PC-9 (cell line): Measurements from ENCODE around the gene SLC4A2. TPM values are rescaled to one million over a fixed set of nuclear protein-coding genes. Genes with fewer than 3 reads are reported as not detected.

Experiments
- BruUV-seq: library from RNA; stranded (reverse); fragments of 400-500 nt; replicated peaks from 2 replicates; lab custom pipeline; 2021; lab: Mats Ljungman, UMichigan
- CTCF ChIA-PET: fragments of 300-600 bp; sonication (Branson Sonifier 250); formaldehyde crosslinking; loops from one replicate; lab custom pipeline; 2022; ENCODE audit warnings: antibody characterized with exemption; lab: Charles Lee
- POLR2A ChIA-PET: fragments of 300-600 bp; sonication (Branson Sonifier 250); formaldehyde crosslinking; loops from one replicate; lab custom pipeline; 2022; ENCODE audit warnings: antibody characterized with exemption; ENCODE audit not compliant: unreplicated experiment; lab: Charles Lee
- DNase-seq, 2 experiments: peaks; one replicate each; pipeline versions ENCODE4 v3.0.0 to v3.0.0-alpha.2; 2015 to 2022; ENCODE audit warnings: mixed read lengths in 1 of 2
- H2AFZ ChIP-seq: fragments of 200-600 bp; sonication (generic); 2 replicates; pipeline ENCODE4 v1.8.1; 2017; ENCODE audit warnings: antibody characterized with exemption
- H3F3A ChIP-seq: fragments of 200-600 bp; sonication (generic); 2 replicates; pipeline ENCODE4 v1.8.1; 2017; ENCODE audit warnings: antibody characterized with exemption, mild to moderate bottlenecking, low read depth; ENCODE audit not compliant: insufficient read depth
- H3K27ac ChIP-seq: fragments of 200-600 bp; sonication (generic); 2 replicates; pipeline ENCODE4 v1.6.1; 2016; ENCODE audit warnings: mixed run types
- H3K27me3 ChIP-seq: fragments of 200-600 bp; sonication (generic); 2 replicates; pipeline ENCODE4 v1.6.1; 2016; ENCODE audit warnings: low read depth, mixed run types; ENCODE audit not compliant: insufficient read depth
- H3K36me3 ChIP-seq: fragments of 200-600 bp; sonication (generic); 2 replicates; pipeline ENCODE4 v1.6.1; 2016; ENCODE audit warnings: low read depth, mixed run types
- H3K4me1 ChIP-seq: fragments of 200-600 bp; sonication (generic); replicated peaks from 2 replicates; pipeline ENCODE4 v1.6.1; 2016; ENCODE audit warnings: mixed run types; ENCODE audit not compliant: insufficient read depth
- H3K4me2 ChIP-seq: fragments of 200-600 bp; sonication (generic); 2 replicates; pipeline ENCODE4 v1.6.1; 2017; ENCODE audit warnings: mixed run types
- H3K4me3 ChIP-seq: fragments of 200-600 bp; sonication (generic); 2 replicates; pipeline ENCODE4 v1.6.1; 2016; ENCODE audit warnings: mixed run types
- H3K79me2 ChIP-seq: fragments of 200-600 bp; sonication (generic); 2 replicates; pipeline ENCODE4 v1.6.1; 2017; ENCODE audit warnings: low read depth, mixed run types
- H3K9me2 ChIP-seq: fragments of 200-600 bp; sonication (generic); 2 replicates; pipeline ENCODE4 v1.8.1; 2017; ENCODE audit warnings: mild to moderate bottlenecking; ENCODE audit not compliant: insufficient read depth
- H3K9me3 ChIP-seq: fragments of 200-600 bp; sonication (generic); 2 replicates; pipeline ENCODE4 v1.8.1; 2016; ENCODE audit warnings: low read depth; ENCODE audit not compliant: insufficient read depth
- H4K20me1 ChIP-seq: fragments of 200-600 bp; sonication (generic); 2 replicates; pipeline ENCODE4 v1.8.1; 2017; ENCODE audit not compliant: insufficient read depth
- CTCF ChIP-seq: fragments of 200-600 bp; sonication (generic); conservative IDR thresholded peaks from 2 replicates; pipeline ENCODE4 v1.6.1; 2017; ENCODE audit warnings: mixed run types, antibody characterized with exemption, mild to moderate bottlenecking, moderate library complexity
- EZH2 ChIP-seq: fragments of 200-600 bp; sonication (generic); IDR thresholded peaks from 2 replicates; pipeline ENCODE4 v1.8.0; 2017; ENCODE audit warnings: antibody characterized with exemption, low read depth
- intact Hi-C: fragments of 100-400 bp; cut with micrococcal nuclease; formaldehyde crosslinking; loops from one replicate; pipeline ENCODE4 v1.10.0; 2022; ENCODE audit not compliant: unreplicated experiment
- total RNA-seq: library from RNA; stranded (reverse); gene quantifications from 2 replicates; pipeline ENCODE4 v1.2.3, GENCODE V29; 2021

SLC4A2 gene
- total RNA-seq, 1 experiment from 2014 or later = 245 TPM

DNA sequence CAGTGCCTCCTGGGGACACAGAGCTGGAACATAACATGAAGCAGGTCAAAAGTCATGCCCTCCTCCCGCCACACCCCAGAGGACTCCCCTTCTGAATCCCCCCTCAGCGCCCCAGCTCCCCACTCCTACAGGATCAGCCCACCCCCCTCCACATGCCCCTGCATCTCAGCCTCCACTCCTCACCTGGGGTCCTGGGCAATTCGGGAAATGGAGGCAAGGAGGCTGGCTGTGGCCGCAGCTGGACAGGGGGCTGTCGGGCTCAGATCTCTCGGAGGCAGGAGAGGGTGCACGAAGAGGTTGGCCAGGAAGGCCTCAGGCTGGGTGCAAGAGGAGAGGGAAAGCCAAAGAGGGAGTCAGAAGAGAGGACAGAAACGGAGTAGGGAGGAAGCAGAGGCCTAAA, 42.9 kb upstream of the SLC4A2 start:
- Histone ChIP-seq H3K4me1 (peaks cover 10% of the 10 kb centered on the region), H3K4me3 (no peak overlapping the region), H3K27ac (no peak overlapping the region), H3F3A (peaks cover 12% of the 10 kb centered on the region; the same call in 1 of the 2 replicates), H3K36me3 (no peaks in the 10 kb centered on the region), H3K4me2 (no peak overlapping the region), H2AFZ (no peak overlapping the region), H4K20me1 (no peaks in the 10 kb centered on the region), H3K9me3 (no peaks in the 10 kb centered on the region), H3K79me2 (no peaks in the 10 kb centered on the region), H3K9me2 (no peaks in the 10 kb centered on the region), H3K27me3 (no peaks in the 10 kb centered on the region)
- ChIA-PET POLR2A (no interaction called here), CTCF (no interaction called here)
- TF ChIP-seq EZH2 = no peak
- no peak for TF ChIP-seq CTCF
- intact Hi-C loops = no loop called here
- DNase-seq = no peak
- no TSS peak for BruUV-seq

DNA sequence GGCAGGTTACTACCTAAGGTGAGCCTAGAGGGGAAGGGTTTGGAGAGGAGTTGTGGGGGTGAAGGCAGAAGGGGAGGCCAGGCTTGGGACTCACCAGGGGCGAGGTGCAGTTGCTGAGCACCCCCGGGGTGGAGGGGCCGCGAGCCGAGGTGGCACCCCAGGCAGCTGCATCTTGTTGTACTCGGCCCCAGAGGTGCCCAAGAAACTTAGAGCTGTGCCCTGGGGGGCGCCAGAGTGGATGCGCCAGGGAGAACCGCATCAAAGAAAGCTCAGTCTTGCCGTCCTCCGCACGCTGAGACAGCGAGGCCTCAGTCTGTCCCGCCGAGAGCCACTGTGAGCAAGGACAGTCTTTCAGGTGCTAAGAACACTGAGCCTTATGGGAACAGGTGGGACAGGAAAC, 42.4 kb upstream of the SLC4A2 start:
- H3K36me3 ChIP-seq = no peaks in the 10 kb centered on the region
- H2AFZ ChIP-seq = no peak overlapping the region
- H3K27ac ChIP-seq = no peak overlapping the region
- H3K4me3 ChIP-seq = no peak overlapping the region
- BruUV-seq = no TSS peak
- H4K20me1 ChIP-seq = no peaks in the 10 kb centered on the region
- H3K79me2 ChIP-seq = no peaks in the 10 kb centered on the region
- H3F3A ChIP-seq = peaks cover 12% of the 10 kb centered on the region; the same call in 1 of the 2 replicates
- no peak for DNase-seq
- intact Hi-C loops = no loop called here
- H3K4me2 ChIP-seq = no peak overlapping the region
- CTCF ChIA-PET = no interaction called here
- no peaks in the 10 kb centered on the region for H3K9me3 ChIP-seq
- H3K4me1 ChIP-seq = peaks cover 6% of the 10 kb centered on the region
- no peaks in the 10 kb centered on the region for H3K9me2 ChIP-seq
- TF ChIP-seq CTCF (no peak), EZH2 (no peak)
- no peaks in the 10 kb centered on the region for H3K27me3 ChIP-seq
- POLR2A ChIA-PET = no interaction called here

DNA sequence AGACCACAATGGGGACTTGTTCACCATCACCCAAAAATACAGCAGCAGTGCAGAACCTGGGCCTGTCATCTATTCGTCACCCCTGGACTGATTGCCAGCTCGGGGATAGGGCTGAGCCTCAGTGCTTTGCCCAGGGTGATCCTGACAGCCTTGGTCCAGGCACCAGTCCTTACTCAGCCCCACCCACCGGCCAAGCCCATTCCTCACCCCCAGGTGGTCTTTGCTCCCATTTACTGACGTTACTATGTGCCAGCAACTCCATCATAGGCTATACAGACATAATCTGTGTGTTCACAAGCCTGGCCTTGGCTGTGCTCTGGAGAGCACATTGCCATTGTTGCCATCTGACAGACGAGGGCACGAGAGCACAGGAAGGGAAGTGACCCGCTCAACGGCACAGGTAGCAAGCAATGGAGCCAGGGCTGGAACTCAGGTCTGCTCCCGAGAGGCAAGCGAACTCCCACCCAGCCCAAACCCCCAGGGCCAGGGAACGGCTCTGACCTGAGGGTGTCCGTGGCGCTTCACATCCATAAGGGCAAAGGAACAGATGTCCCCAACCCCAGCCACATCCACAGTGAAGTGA, 41.9 kb upstream of the SLC4A2 start:
- Histone ChIP-seq H3F3A (peaks cover 12% of the 10 kb centered on the region; the same call in 1 of the 2 replicates), H3K4me1 (peaks cover under 1% of the 10 kb centered on the region), H3K27me3 (no peaks in the 10 kb centered on the region), H3K4me2 (peak overlapping the region; percentile 57; the same call in 1 of the 2 replicates), H3K27ac (no peak overlapping the region), H3K4me3 (no peak overlapping the region), H4K20me1 (no peaks in the 10 kb centered on the region), H2AFZ (no peak overlapping the region), H3K79me2 (no peaks in the 10 kb centered on the region), H3K36me3 (no peaks in the 10 kb centered on the region), H3K9me2 (no peaks in the 10 kb centered on the region), H3K9me3 (no peaks in the 10 kb centered on the region)
- POLR2A ChIA-PET = no interaction called here
- BruUV-seq = no TSS peak
- DNase-seq = no peak
- CTCF ChIA-PET = interaction anchor here (1.0 kb wide), 2 partner anchors 11 to 119 kb away, joined by 3 to 6 read pairs; partner anchors contain the start of gene ABCB8
- intact Hi-C loops = no loop called here
- TF ChIP-seq CTCF (no peak), EZH2 (no peak)
